Uterus (tissue), 4 donors: Measurements from ENCODE around the gene CDH13. TPM values are rescaled to one million over a fixed set of nuclear protein-coding genes. Genes with fewer than 3 reads are reported as not detected.

ENCODE experiments used
- DNase-seq, 2 donors: peaks; one replicate each; pipeline ENCODE4 v3.0.0-alpha.2; 2019 to 2020
- H3K27ac ChIP-seq, 2 donors: fragments of 200-600 bp; sonication (generic); 1 replicate in 1 of 2; 2 replicates in 1 of 2; pipeline ENCODE4 v1.5.1; 2016 to 2018
- H3K27me3 ChIP-seq, 2 donors: fragments of 200-600 bp; sonication (generic); one replicate each; pipeline ENCODE4 v1.5.1; 2018 to 2019; ENCODE audit warnings: control low read depth in 1 of 2
- H3K36me3 ChIP-seq, 2 donors: fragments of 200-600 bp; sonication (generic); one replicate each; pipeline ENCODE4 v1.5.1; 2019; ENCODE audit warnings: control low read depth in 1 of 2
- H3K4me1 ChIP-seq, 2 donors: fragments of 200-600 bp; sonication (generic); one replicate each; pipeline ENCODE4 v1.5.1; 2018 to 2019; ENCODE audit warnings: control low read depth in 1 of 2
- H3K4me3 ChIP-seq, 2 donors: fragments of 200-600 bp; sonication (generic); 1 replicate in 1 of 2; 2 replicates in 1 of 2; pipeline ENCODE4 v1.5.1; 2018 to 2019; ENCODE audit warnings: mild to moderate bottlenecking in 1 of 2
- H3K9me3 ChIP-seq, 2 donors: fragments of 200-600 bp; sonication (generic); one replicate each; pipeline ENCODE4 v1.5.1; 2019; ENCODE audit warnings: control low read depth in 1 of 2
- CTCF ChIP-seq, 4 experiments: fragments of 200-600 bp in 2 of 4; fragments of 450-650 bp in 2 of 4; sonication (generic) in 2 of 4; IDR thresholded peaks; one replicate each; pipeline ENCODE4 v1.5.1; 2016 to 2019; ENCODE audit warnings: antibody characterized with exemption in 4 of 4, mild to moderate bottlenecking in 2 of 4, moderate library complexity in 1 of 4
- POLR2A ChIP-seq, 2 donors: fragments of 450-650 bp; IDR thresholded peaks; one replicate each; pipeline ENCODE4 v1.6.1; 2016; ENCODE audit warnings: antibody characterized with exemption in 2 of 2, mild to moderate bottlenecking in 1 of 2, moderate library complexity in 1 of 2
- intact Hi-C: fragments of 100-400 bp; cut with DNase I; formaldehyde crosslinking; loops from one replicate; pipeline ENCODE4 v1.15.1; 2023; ENCODE audit warnings: low total_unique reads
- total RNA-seq, 4 donors: library from RNA; depleted of rRNA in 3 of 4; stranded (reverse); fragments of >200 nt in 3 of 4; gene quantifications; one replicate each; pipeline versions ENCODE4 v1.1.0 to v1.2.4, GENCODE V29; 2014 to 2023
- donor health status: DM: yes; HTN: yes; CAD: no.

Gene CDH13
- total RNA-seq, 4 donors from 2014 or later = 49.1 to 99.4 (median 82.7) TPM

GRCh38 chr16:83538707-83539106 lies 911.9 kb downstream of the CDH13 start:
- no peaks in the 10 kb centered on the region for H3K4me1 ChIP-seq
- H3K9me3 ChIP-seq = no peaks in the 10 kb centered on the region
- DNase-seq = no peak
- intact Hi-C loops = no loop called here
- TF ChIP-seq CTCF (IDR thresholded peaks at IDR 0.05) (no peak), POLR2A (IDR thresholded peaks at IDR 0.05) (no peak)
- H3K36me3 ChIP-seq = no peaks in the 10 kb centered on the region
- no peak overlapping the region for H3K27ac ChIP-seq
- H3K27me3 ChIP-seq = no peaks in the 10 kb centered on the region
- no peak overlapping the region for H3K4me3 ChIP-seq

- intact Hi-C loops = no loop called here
Measured at GRCh38 chr16:83539736-83540490, 913.1 kb downstream of the CDH13 start.

GRCh38 chr16:83541231-83541630 lies 914.5 kb downstream of the CDH13 start:
- H3K36me3 ChIP-seq = no peaks in the 10 kb centered on the region
- no peak overlapping the region for H3K27ac ChIP-seq
- no peaks in the 10 kb centered on the region for H3K4me1 ChIP-seq
- no peaks in the 10 kb centered on the region for H3K9me3 ChIP-seq
- no peak for DNase-seq
- TF ChIP-seq CTCF (IDR thresholded peaks at IDR 0.05) (no peak), POLR2A (IDR thresholded peaks at IDR 0.05) (no peak)
- H3K27me3 ChIP-seq = no peaks in the 10 kb centered on the region
- no peak overlapping the region for H3K4me3 ChIP-seq
- intact Hi-C loops = no loop called here

More at GRCh38 chr16:83539736-83540490, 913.1 kb downstream of the CDH13 start:
- H3K27me3 ChIP-seq = no peaks in the 10 kb centered on the region
- TF ChIP-seq POLR2A (IDR thresholded peaks at IDR 0.05) (no peak), CTCF (IDR thresholded peaks at IDR 0.05) (no peak)
- DNase-seq = no peak
- no peak overlapping the region for H3K27ac ChIP-seq
- no peaks in the 10 kb centered on the region for H3K9me3 ChIP-seq
- no peaks in the 10 kb centered on the region for H3K36me3 ChIP-seq
- no peaks in the 10 kb centered on the region for H3K4me1 ChIP-seq
- H3K4me3 ChIP-seq = no peak overlapping the region

GRCh38 chr16:83542491-83542890 lies 915.7 kb downstream of the CDH13 start:
- no peaks in the 10 kb centered on the region for H3K36me3 ChIP-seq
- intact Hi-C loops = no loop called here
- DNase-seq = peak in 1 of 2 donors; percentile 52
- peak overlapping the region in 1 of 2 donors; percentile 26 for H3K27ac ChIP-seq
- no peaks in the 10 kb centered on the region for H3K27me3 ChIP-seq
- no peak for TF ChIP-seq POLR2A (IDR thresholded peaks at IDR 0.05)
- H3K4me1 ChIP-seq = no peaks in the 10 kb centered on the region
- H3K9me3 ChIP-seq = no peaks in the 10 kb centered on the region
- H3K4me3 ChIP-seq = no peak overlapping the region

- TF ChIP-seq POLR2A (IDR thresholded peaks at IDR 0.05) (no peak), CTCF (IDR thresholded peaks at IDR 0.05) (no peak)
- Histone ChIP-seq H3K4me1 (no peaks in the 10 kb centered on the region), H3K27me3 (no peaks in the 10 kb centered on the region), H3K4me3 (no peak overlapping the region), H3K9me3 (no peaks in the 10 kb centered on the region), H3K27ac (no peak overlapping the region), H3K36me3 (no peaks in the 10 kb centered on the region)
- intact Hi-C loops = no loop called here
- no peak for DNase-seq
Measured at GRCh38 chr16:83549316-83550182, 922.8 kb downstream of the CDH13 start.
